SK-N-SH treated with all-trans-retinoic acid at 6 μM for 48 hours (cell line): ENCODE results near the gene ZBTB12.

Source experiments
- ATAC-seq: fragments of 200-7000 bp; cut with Tn5 transposase; 3 replicates; pipeline ENCODE4 v1.9.1; 2020; ENCODE audit warnings: mild to moderate bottlenecking, moderate library complexity
- ARNTL ChIP-seq: fragments of 450-650 bp; formaldehyde crosslinking; IDR thresholded peaks from 2 replicates; pipeline ENCODE4 v1.5.0; 2020; ENCODE audit warnings: low read depth, mild to moderate bottlenecking, moderate library complexity, borderline replicate concordance
- BACH2 ChIP-seq: fragments of 250-450 bp; sonication (Bioruptor Pico); IDR thresholded peaks from 2 replicates; pipeline ENCODE4 v1.9.0; 2021; ENCODE audit warnings: mild to moderate bottlenecking, borderline replicate concordance
- CREB5 ChIP-seq: fragments of 250-450 bp; sonication (Bioruptor Pico); IDR thresholded peaks from 2 replicates; pipeline ENCODE4 v1.5.1; 2020; ENCODE audit warnings: low read depth, mild to moderate bottlenecking, moderate library complexity
- CSDC2 ChIP-seq: fragments of 250-450 bp; sonication (Bioruptor Pico); IDR thresholded peaks from 2 replicates; pipeline ENCODE4 v1.5.0; 2020; ENCODE audit warnings: mild to moderate bottlenecking, moderate library complexity
- CSRNP3 ChIP-seq: fragments of 250-450 bp; sonication (Bioruptor Pico); IDR thresholded peaks from 2 replicates; pipeline ENCODE4 v1.5.1; 2021; ENCODE audit warnings: mild to moderate bottlenecking, moderate library complexity
- ESRRG ChIP-seq: fragments of 250-450 bp; sonication (Bioruptor Pico); IDR thresholded peaks from 2 replicates; pipeline ENCODE4 v1.6.1; 2021; ENCODE audit warnings: mild to moderate bottlenecking
- GLIS3 ChIP-seq: fragments of 250-450 bp; sonication (Bioruptor Pico); IDR thresholded peaks from 2 replicates; pipeline ENCODE4 v1.5.0; 2020; ENCODE audit warnings: mild to moderate bottlenecking, moderate library complexity
- PATZ1 ChIP-seq: fragments of 250-450 bp; sonication (Bioruptor Pico); IDR thresholded peaks from 2 replicates; pipeline ENCODE4 v1.8.0; 2020; ENCODE audit warnings: mild to moderate bottlenecking, moderate library complexity, borderline replicate concordance
- POU6F1 ChIP-seq: fragments of 250-450 bp; sonication (Bioruptor Pico); IDR thresholded peaks from 2 replicates; pipeline ENCODE4 v1.8.0; 2021; ENCODE audit warnings: low read depth, mild to moderate bottlenecking, moderate library complexity, borderline replicate concordance
- PPARA ChIP-seq: fragments of 250-450 bp; sonication (Bioruptor Pico); IDR thresholded peaks from 2 replicates; pipeline ENCODE4 v1.5.0; 2020; ENCODE audit warnings: mild to moderate bottlenecking, borderline replicate concordance
- RARB ChIP-seq: fragments of 250-450 bp; sonication (Bioruptor Pico); IDR thresholded peaks from 2 replicates; pipeline ENCODE4 v1.8.0; 2021; ENCODE audit warnings: mild to moderate bottlenecking, moderate library complexity
- SNAI2 ChIP-seq: fragments of 250-450 bp; sonication (Bioruptor Pico); IDR thresholded peaks from 2 replicates; pipeline ENCODE4 v1.5.0; 2020; ENCODE audit warnings: mild to moderate bottlenecking, moderate library complexity
- TCF4 ChIP-seq: fragments of 250-450 bp; sonication (Bioruptor Pico); IDR thresholded peaks from 2 replicates; pipeline ENCODE4 v1.8.0; 2021; ENCODE audit warnings: mild to moderate bottlenecking, moderate library complexity, borderline replicate concordance
- TOX ChIP-seq: fragments of 250-450 bp; sonication (Bioruptor Pico); IDR thresholded peaks from 2 replicates; pipeline ENCODE4 v1.8.0; 2021; ENCODE audit warnings: mild to moderate bottlenecking, moderate library complexity, borderline replicate concordance
- TSHZ2 ChIP-seq: fragments of 250-450 bp; sonication (Bioruptor Pico); IDR thresholded peaks from 2 replicates; pipeline ENCODE4 v1.5.0; 2020; ENCODE audit warnings: mild to moderate bottlenecking, moderate library complexity
- ZC3H10 ChIP-seq: fragments of 250-450 bp; sonication (Bioruptor Pico); IDR thresholded peaks from 2 replicates; pipeline ENCODE4 v1.5.1; 2021; ENCODE audit warnings: mild to moderate bottlenecking, moderate library complexity
- ZFP3 ChIP-seq: fragments of 250-450 bp; sonication (Bioruptor Pico); IDR thresholded peaks from 2 replicates; pipeline ENCODE4 v1.5.0; 2020; ENCODE audit warnings: mild to moderate bottlenecking, moderate library complexity
- ZFP30 ChIP-seq: fragments of 450-650 bp; formaldehyde crosslinking; IDR thresholded peaks from 2 replicates; pipeline ENCODE4 v1.5.0; 2022; ENCODE audit warnings: mild to moderate bottlenecking, moderate library complexity
- ZNF565 ChIP-seq: fragments of 450-650 bp; formaldehyde crosslinking; conservative IDR thresholded peaks from 2 replicates; pipeline ENCODE4 v1.5.0; 2020; ENCODE audit warnings: low read depth, mild to moderate bottlenecking, moderate library complexity
- ZNF70 ChIP-seq: fragments of 450-650 bp; formaldehyde crosslinking; IDR thresholded peaks from 2 replicates; pipeline ENCODE4 v1.5.0; 2020; ENCODE audit warnings: mild to moderate bottlenecking, moderate library complexity
- ZNF8 ChIP-seq: fragments of 450-650 bp; formaldehyde crosslinking; IDR thresholded peaks from 2 replicates; pipeline ENCODE4 v1.5.0; 2020; ENCODE audit warnings: mild to moderate bottlenecking, moderate library complexity

ZBTB12 gene

GRCh38 chr6:31877651-31878161 lies 24.2 kb downstream of the ZBTB12 start:
- TF ChIP-seq PPARA (CRISPR knock-in tag) (no peak), ESRRG (CRISPR knock-in tag) (no peak), GLIS3 (CRISPR knock-in tag) (no peak), PATZ1 (CRISPR knock-in tag) (no peak), TCF4 (CRISPR knock-in tag) (no peak), ZNF565 (CRISPR knock-in tag) (no peak), CSDC2 (CRISPR knock-in tag) (no peak)
- peak; percentile 30; the same call in 2 of the 3 replicates for ATAC-seq

GRCh38 chr6:31877125-31877650 lies 24.7 kb downstream of the ZBTB12 start:
- TF ChIP-seq TSHZ2 (no peak), TOX (no peak), CSDC2 (CRISPR knock-in tag) (no peak), ZC3H10 (CRISPR knock-in tag) (no peak), ESRRG (CRISPR knock-in tag) (no peak), CREB5 (CRISPR knock-in tag) (no peak), POU6F1 (CRISPR knock-in tag) (no peak), TCF4 (CRISPR knock-in tag) (no peak), ZNF8 (CRISPR knock-in tag) (no peak), GLIS3 (CRISPR knock-in tag) (no peak), ARNTL (CRISPR knock-in tag) (no peak), CSRNP3 (CRISPR knock-in tag) (no peak), ZFP30 (CRISPR knock-in tag) (no peak), ZNF70 (CRISPR knock-in tag) (no peak), RARB (CRISPR knock-in tag) (no peak), ZFP3 (CRISPR knock-in tag) (no peak)
- peak; percentile 7 for ATAC-seq

- no peak for ATAC-seq
- TF ChIP-seq ZFP3 (CRISPR knock-in tag) (no peak), ZC3H10 (CRISPR knock-in tag) (no peak), BACH2 (CRISPR knock-in tag) (no peak), CSRNP3 (CRISPR knock-in tag) (no peak), RARB (CRISPR knock-in tag) (no peak), ZFP30 (CRISPR knock-in tag) (no peak), SNAI2 (CRISPR knock-in tag) (no peak), TSHZ2 (no peak), ZNF565 (CRISPR knock-in tag) (no peak), CREB5 (CRISPR knock-in tag) (no peak)
These were observed 25.5 kb downstream of the ZBTB12 start for GRCh38 chr6:31876357-31876756.
